Measurements from ENCODE around the gene SCFD2. TPM values are rescaled to one million over a fixed set of nuclear protein-coding genes. Genes with fewer than 3 reads are reported as not detected.

The SCFD2 gene
- total and polyA plus RNA-seq, 7 experiments from 2014 or later: 13.4 to 32.8 (median 20.8) TPM

DNA sequence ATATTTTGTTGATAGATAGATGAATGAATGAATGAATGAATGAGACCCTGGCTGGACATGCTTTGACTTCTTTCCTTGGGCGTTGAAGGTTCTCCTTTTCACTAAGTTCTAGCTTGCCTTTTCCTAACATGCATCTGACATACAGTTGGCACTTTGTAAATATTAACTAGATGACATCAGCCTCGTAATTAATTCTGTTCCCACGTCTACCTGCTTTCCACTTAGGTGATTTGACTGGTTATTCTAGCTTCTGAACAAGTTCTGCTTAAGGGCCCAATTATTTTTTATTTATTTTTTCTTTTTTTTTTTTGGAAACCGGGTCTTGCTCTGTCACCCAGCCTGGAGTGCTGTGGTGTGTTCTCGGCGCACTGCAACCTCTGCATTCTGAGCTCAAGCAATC, 517.6 kb downstream of the SCFD2 start:
- Mint-ChIP-seq H3K4me1 (peaks cover 0 to 4% (median 0%) of the 10 kb centered on the region in 7 donors), H3K9me3 (no peaks in the 10 kb centered on the region), H3K27me3 (peaks cover 0 to 5% (median 0%) of the 10 kb centered on the region in 5 donors), H3K27ac (no peak overlapping the region), H3K36me3 (no peaks in the 10 kb centered on the region), H3K4me3 (no peak overlapping the region)
- H3K4me1 ChIP-seq (ENCODE audit: control insufficient read depth in 2 of 2, insufficient read depth in 2 of 2, low read length in 2 of 2): no peaks in the 10 kb centered on the region
- H3K9me3 ChIP-seq (ENCODE audit: control insufficient read depth in 2 of 3, low read length in 3 of 3): no peaks in the 10 kb centered on the region
- intact Hi-C loops (cut with micrococcal nuclease): no loop called here
- no peak for DNase-seq
- no peaks in the 10 kb centered on the region for H3K36me3 ChIP-seq (ENCODE audit: control insufficient read depth in 2 of 3, insufficient read depth in 3 of 3, low read length in 3 of 3)
- H3K27me3 ChIP-seq (ENCODE audit: control insufficient read depth in 2 of 2, insufficient read depth in 2 of 2, low read length in 2 of 2): no peaks in the 10 kb centered on the region
- ATAC-seq: no peak
- no peak overlapping the region for H3K4me3 ChIP-seq (ENCODE audit: low read length)
- POLR2A ChIA-PET: interaction anchor here (1.2 kb wide), 1 partner anchor 28 kb away, joined by 3 read pairs; no protein-coding TSS in a partner anchor
- CTCF ChIA-PET: no interaction called here
- no peak overlapping the region for H3K27ac ChIP-seq (ENCODE audit: low read depth, low read length)

DNA sequence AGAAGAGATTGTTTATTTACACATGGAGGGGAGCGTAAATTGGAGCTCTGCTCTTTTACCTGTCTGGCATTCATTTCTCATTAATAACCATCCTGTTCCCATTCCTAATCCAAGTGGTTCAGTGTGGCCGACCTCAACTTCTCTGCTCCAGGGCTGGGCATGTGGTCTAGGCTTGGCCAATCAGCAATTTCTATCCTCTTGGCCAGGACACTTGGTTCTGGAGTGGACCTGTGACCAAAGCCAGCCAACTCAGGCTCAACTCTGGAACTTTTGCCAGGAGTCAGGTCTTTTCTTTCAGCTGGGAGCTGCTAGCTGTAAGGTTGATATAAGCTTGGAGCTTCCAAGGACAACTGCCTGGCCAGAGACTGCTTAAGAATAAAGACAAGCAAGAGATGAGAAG, 519.4 kb downstream of the SCFD2 start:
- CTCF ChIA-PET: no interaction called here
- peaks cover 0 to 4% (median 0%) of the 10 kb centered on the region in 7 donors for H3K4me1 Mint-ChIP-seq
- ATAC-seq (no peak), DNase-seq (no peak)
- no peaks in the 10 kb centered on the region for H3K4me1 ChIP-seq (ENCODE audit: control insufficient read depth in 2 of 2, insufficient read depth in 2 of 2, low read length in 2 of 2)
- H3K27me3 ChIP-seq (ENCODE audit: control insufficient read depth in 2 of 2, insufficient read depth in 2 of 2, low read length in 2 of 2): no peaks in the 10 kb centered on the region
- H3K4me3 ChIP-seq (ENCODE audit: low read length): no peak overlapping the region
- no peak overlapping the region for H3K4me3 Mint-ChIP-seq
- H3K36me3 ChIP-seq (ENCODE audit: control insufficient read depth in 2 of 3, insufficient read depth in 3 of 3, low read length in 3 of 3): no peaks in the 10 kb centered on the region
- H3K27ac ChIP-seq (ENCODE audit: low read depth, low read length): no peak overlapping the region
- H3K27ac Mint-ChIP-seq: no peak overlapping the region
- POLR2A ChIA-PET: no interaction called here
- intact Hi-C loops (cut with micrococcal nuclease): no loop called here
- peaks cover 0 to 5% (median 0%) of the 10 kb centered on the region in 5 donors for H3K27me3 Mint-ChIP-seq
- H3K36me3 Mint-ChIP-seq: no peaks in the 10 kb centered on the region
- H3K9me3 ChIP-seq (ENCODE audit: control insufficient read depth in 2 of 3, low read length in 3 of 3): no peaks in the 10 kb centered on the region
- no peaks in the 10 kb centered on the region for H3K9me3 Mint-ChIP-seq

DNA sequence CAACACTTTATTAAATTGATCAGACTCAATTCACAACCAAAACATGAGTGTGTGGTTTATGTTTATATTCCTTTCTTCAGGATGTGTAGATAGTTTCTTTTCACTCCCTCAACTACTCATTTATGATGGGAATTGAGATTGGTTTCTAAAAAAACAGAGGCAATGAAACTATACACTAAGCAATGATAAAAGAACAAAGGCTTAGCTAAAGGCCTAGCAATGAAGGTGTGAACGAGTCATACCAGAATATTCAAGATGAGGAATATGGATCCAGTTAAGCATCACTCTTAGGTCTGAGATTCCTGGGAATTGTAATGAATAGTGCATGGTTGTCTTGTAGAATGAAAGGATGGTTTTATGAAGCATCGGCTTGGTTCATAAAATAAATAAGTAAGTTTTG, 521.3 kb downstream of the SCFD2 start:
- H3K27me3 ChIP-seq (ENCODE audit: control insufficient read depth in 2 of 2, insufficient read depth in 2 of 2, low read length in 2 of 2): no peaks in the 10 kb centered on the region
- peaks cover 0 to 4% (median 0%) of the 10 kb centered on the region in 7 donors for H3K4me1 Mint-ChIP-seq
- H3K4me1 ChIP-seq (ENCODE audit: control insufficient read depth in 2 of 2, insufficient read depth in 2 of 2, low read length in 2 of 2): no peaks in the 10 kb centered on the region
- peaks cover 0 to 5% (median 0%) of the 10 kb centered on the region in 5 donors for H3K27me3 Mint-ChIP-seq
- no peaks in the 10 kb centered on the region for H3K36me3 ChIP-seq (ENCODE audit: control insufficient read depth in 2 of 3, insufficient read depth in 3 of 3, low read length in 3 of 3)
- H3K9me3 ChIP-seq (ENCODE audit: control insufficient read depth in 2 of 3, low read length in 3 of 3): no peaks in the 10 kb centered on the region
- H3K4me3 Mint-ChIP-seq: no peak overlapping the region
- ChIA-PET CTCF (no interaction called here), POLR2A (no interaction called here)
- DNase-seq (no peak), ATAC-seq (no peak)
- no peak overlapping the region for H3K27ac Mint-ChIP-seq
- no peaks in the 10 kb centered on the region for H3K36me3 Mint-ChIP-seq
- H3K4me3 ChIP-seq (ENCODE audit: low read length): no peak overlapping the region
- H3K9me3 Mint-ChIP-seq: no peaks in the 10 kb centered on the region
- intact Hi-C loops (cut with micrococcal nuclease): no loop called here
- no peak overlapping the region for H3K27ac ChIP-seq (ENCODE audit: low read depth, low read length)

DNA sequence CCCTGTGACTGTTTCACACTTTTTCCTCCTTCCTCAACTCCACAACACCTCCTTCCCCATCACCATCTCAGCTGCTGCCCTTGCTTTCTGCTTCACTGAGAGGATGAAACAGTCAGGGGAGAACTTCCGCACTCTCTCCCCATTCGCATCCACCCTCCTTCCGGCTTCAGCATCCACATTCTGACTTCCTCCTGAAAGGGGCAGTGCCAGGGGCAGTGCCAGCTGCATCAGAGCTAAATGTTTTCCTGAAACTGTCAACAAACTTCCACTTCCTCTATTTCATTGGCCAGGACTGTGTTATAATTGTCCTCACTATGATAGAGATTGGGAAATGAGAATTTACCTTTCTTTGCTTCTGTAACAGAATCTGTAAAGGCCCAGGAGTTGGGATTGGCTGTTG, 521.9 kb downstream of the SCFD2 start:
- Mint-ChIP-seq H3K4me3 (no peak overlapping the region), H3K4me1 (peaks cover 0 to 4% (median 0%) of the 10 kb centered on the region in 7 donors), H3K27me3 (peaks cover 0 to 7% (median 0%) of the 10 kb centered on the region in 5 donors), H3K9me3 (no peaks in the 10 kb centered on the region), H3K27ac (no peak overlapping the region), H3K36me3 (no peaks in the 10 kb centered on the region)
- ChIA-PET CTCF (no interaction called here), POLR2A (no interaction called here)
- Histone ChIP-seq H3K9me3 (ENCODE audit: control insufficient read depth in 2 of 3, low read length in 3 of 3) (no peaks in the 10 kb centered on the region), H3K4me1 (ENCODE audit: control insufficient read depth in 2 of 2, insufficient read depth in 2 of 2, low read length in 2 of 2) (no peaks in the 10 kb centered on the region), H3K27me3 (ENCODE audit: control insufficient read depth in 2 of 2, insufficient read depth in 2 of 2, low read length in 2 of 2) (no peaks in the 10 kb centered on the region), H3K27ac (ENCODE audit: low read depth, low read length) (no peak overlapping the region), H3K36me3 (ENCODE audit: control insufficient read depth in 2 of 3, insufficient read depth in 3 of 3, low read length in 3 of 3) (no peaks in the 10 kb centered on the region), H3K4me3 (ENCODE audit: low read length) (no peak overlapping the region)
- peak; percentile 87 for ATAC-seq
- intact Hi-C loops (cut with micrococcal nuclease): no loop called here
- no peak for DNase-seq

DNA sequence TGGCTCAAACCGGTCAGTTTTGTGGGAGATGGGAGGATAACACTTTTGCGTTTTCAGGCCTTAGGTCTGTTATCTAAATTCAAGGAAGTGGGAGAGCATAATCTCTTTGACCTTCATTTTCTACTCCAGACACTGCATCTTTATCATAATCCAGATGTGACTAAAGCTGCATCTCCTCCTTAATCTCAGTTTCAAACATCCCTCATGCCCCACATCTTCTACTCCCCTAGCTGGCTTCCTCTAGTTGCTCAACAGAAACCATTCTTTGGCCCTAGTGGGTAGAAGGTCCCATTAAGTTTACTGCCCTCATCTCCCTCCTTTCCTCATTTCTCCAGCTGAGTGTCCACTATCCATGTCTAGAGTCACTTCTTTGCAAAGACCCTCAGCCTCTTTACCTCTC, 522.5 kb downstream of the SCFD2 start:
- no peak overlapping the region for H3K4me3 ChIP-seq (ENCODE audit: low read length)
- H3K36me3 ChIP-seq (ENCODE audit: control insufficient read depth in 2 of 3, insufficient read depth in 3 of 3, low read length in 3 of 3): no peaks in the 10 kb centered on the region
- no peaks in the 10 kb centered on the region for H3K27me3 ChIP-seq (ENCODE audit: control insufficient read depth in 2 of 2, insufficient read depth in 2 of 2, low read length in 2 of 2)
- H3K36me3 Mint-ChIP-seq: no peaks in the 10 kb centered on the region
- no peaks in the 10 kb centered on the region for H3K4me1 ChIP-seq (ENCODE audit: control insufficient read depth in 2 of 2, insufficient read depth in 2 of 2, low read length in 2 of 2)
- H3K27ac Mint-ChIP-seq: no peak overlapping the region
- H3K27me3 Mint-ChIP-seq: peaks cover 0 to 7% (median 0%) of the 10 kb centered on the region in 5 donors
- intact Hi-C loops (cut with micrococcal nuclease): no loop called here
- no peak for ATAC-seq
- CTCF ChIA-PET: no interaction called here
- no peak overlapping the region for H3K4me3 Mint-ChIP-seq
- peaks cover 0 to 2% (median 0%) of the 10 kb centered on the region in 11 donors for H3K9me3 Mint-ChIP-seq
- H3K27ac ChIP-seq (ENCODE audit: low read depth, low read length): no peak overlapping the region
- peaks cover 0 to 4% (median 0%) of the 10 kb centered on the region in 7 donors for H3K4me1 Mint-ChIP-seq
- no peak for DNase-seq
- H3K9me3 ChIP-seq (ENCODE audit: control insufficient read depth in 2 of 3, low read length in 3 of 3): no peaks in the 10 kb centered on the region
- POLR2A ChIA-PET: no interaction called here

DNA sequence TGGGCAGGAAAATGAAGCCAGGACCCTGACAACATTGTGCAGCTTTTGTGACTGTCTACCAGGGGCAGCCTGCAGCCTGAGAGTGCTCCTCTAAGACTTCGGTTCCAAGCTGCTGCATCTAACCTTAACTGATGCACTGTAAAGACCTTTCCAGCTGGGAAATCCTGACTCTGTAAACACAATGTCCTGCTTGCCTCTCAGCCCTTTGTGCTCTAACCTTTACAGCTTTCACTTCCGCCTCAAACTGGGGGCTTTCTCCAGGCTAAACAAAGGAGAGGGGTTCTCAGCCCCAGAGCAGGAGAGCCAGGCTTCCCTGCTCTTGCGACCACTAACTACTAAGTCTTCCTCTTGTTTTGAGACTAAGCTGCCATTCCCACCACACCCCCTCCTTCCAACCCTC, 523.1 kb downstream of the SCFD2 start:
- intact Hi-C loops (cut with micrococcal nuclease): no loop called here
- DNase-seq (no peak), ATAC-seq (no peak)
- no peaks in the 10 kb centered on the region for H3K27me3 ChIP-seq (ENCODE audit: control insufficient read depth in 2 of 2, insufficient read depth in 2 of 2, low read length in 2 of 2)
- CTCF ChIA-PET: no interaction called here
- H3K36me3 ChIP-seq (ENCODE audit: control insufficient read depth in 2 of 3, insufficient read depth in 3 of 3, low read length in 3 of 3): no peaks in the 10 kb centered on the region
- H3K27ac Mint-ChIP-seq: no peak overlapping the region
- H3K27ac ChIP-seq (ENCODE audit: low read depth, low read length): no peak overlapping the region
- H3K36me3 Mint-ChIP-seq: no peaks in the 10 kb centered on the region
- no peak overlapping the region for H3K4me3 ChIP-seq (ENCODE audit: low read length)
- H3K4me3 Mint-ChIP-seq: no peak overlapping the region
- POLR2A ChIA-PET: no interaction called here
- H3K27me3 Mint-ChIP-seq: peaks cover 0 to 7% (median 0%) of the 10 kb centered on the region in 5 donors
- no peaks in the 10 kb centered on the region for H3K4me1 ChIP-seq (ENCODE audit: control insufficient read depth in 2 of 2, insufficient read depth in 2 of 2, low read length in 2 of 2)
- peaks cover 0 to 4% (median 0%) of the 10 kb centered on the region in 7 donors for H3K4me1 Mint-ChIP-seq
- peaks cover 0 to 2% (median 0%) of the 10 kb centered on the region in 11 donors for H3K9me3 Mint-ChIP-seq
- H3K9me3 ChIP-seq (ENCODE audit: control insufficient read depth in 2 of 3, low read length in 3 of 3): no peaks in the 10 kb centered on the region

DNA sequence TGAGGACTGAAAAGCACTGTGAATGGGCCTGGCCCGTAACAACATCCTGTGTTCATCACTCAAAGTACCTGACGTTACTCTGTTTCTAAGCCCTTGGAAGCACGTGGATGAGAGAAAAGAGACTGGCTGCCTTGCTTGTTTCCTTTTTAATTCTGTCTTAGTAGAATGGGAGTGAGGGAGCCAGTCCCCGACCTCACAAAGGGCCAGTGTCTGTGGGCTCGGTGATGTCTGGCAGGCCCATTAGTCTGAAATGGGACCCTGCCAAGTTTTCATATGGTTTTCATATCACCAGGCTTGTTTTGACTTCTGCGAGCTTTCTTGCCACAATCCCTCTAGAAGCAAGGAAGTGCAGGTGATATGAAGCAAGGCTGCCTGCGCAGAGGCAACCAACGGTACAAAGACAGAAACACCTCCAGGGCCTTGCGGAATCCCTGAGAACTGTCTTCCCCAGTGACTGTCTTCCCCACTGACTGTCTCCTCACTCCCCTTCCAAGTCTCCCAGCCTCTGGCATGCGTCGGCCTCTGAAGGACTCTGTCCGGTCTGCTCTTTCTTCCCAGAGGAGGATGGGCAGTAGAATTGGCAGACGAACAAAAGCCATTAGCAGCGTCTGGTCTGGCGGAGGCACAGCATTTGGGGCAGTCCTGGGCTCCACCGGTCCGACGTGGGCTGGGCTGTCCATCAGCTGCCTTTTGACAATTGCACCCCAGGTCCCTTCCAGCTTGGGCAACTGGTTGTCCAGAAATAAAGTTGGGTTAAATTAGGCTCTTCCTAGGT, 524.0 kb downstream of the SCFD2 start:
- intact Hi-C loops (cut with micrococcal nuclease): no loop called here
- ChIA-PET POLR2A (no interaction called here), CTCF (no interaction called here)
- no peak overlapping the region for H3K4me3 ChIP-seq (ENCODE audit: low read length)
- H3K9me3 Mint-ChIP-seq: peaks cover 0 to 2% (median 0%) of the 10 kb centered on the region in 11 donors
- H3K36me3 Mint-ChIP-seq: no peaks in the 10 kb centered on the region
- peaks cover 0 to 4% (median 0%) of the 10 kb centered on the region in 7 donors for H3K4me1 Mint-ChIP-seq
- no peak overlapping the region for H3K4me3 Mint-ChIP-seq
- H3K27ac Mint-ChIP-seq: no peak overlapping the region
- peaks cover 0 to 7% (median 0%) of the 10 kb centered on the region in 5 donors for H3K27me3 Mint-ChIP-seq
- no peaks in the 10 kb centered on the region for H3K4me1 ChIP-seq (ENCODE audit: control insufficient read depth in 2 of 2, insufficient read depth in 2 of 2, low read length in 2 of 2)
- no peaks in the 10 kb centered on the region for H3K36me3 ChIP-seq (ENCODE audit: control insufficient read depth in 2 of 3, insufficient read depth in 3 of 3, low read length in 3 of 3)
- no peak overlapping the region for H3K27ac ChIP-seq (ENCODE audit: low read depth, low read length)
- ATAC-seq (no peak), DNase-seq (no peak)
- no peaks in the 10 kb centered on the region for H3K27me3 ChIP-seq (ENCODE audit: control insufficient read depth in 2 of 2, insufficient read depth in 2 of 2, low read length in 2 of 2)
- H3K9me3 ChIP-seq (ENCODE audit: control insufficient read depth in 2 of 3, low read length in 3 of 3): no peaks in the 10 kb centered on the region

All from naive thymus-derived CD4-positive, alpha-beta T cell (primary cell).